ENCODE measurements around the gene SLC38A5.

SLC38A5 gene

DNA sequence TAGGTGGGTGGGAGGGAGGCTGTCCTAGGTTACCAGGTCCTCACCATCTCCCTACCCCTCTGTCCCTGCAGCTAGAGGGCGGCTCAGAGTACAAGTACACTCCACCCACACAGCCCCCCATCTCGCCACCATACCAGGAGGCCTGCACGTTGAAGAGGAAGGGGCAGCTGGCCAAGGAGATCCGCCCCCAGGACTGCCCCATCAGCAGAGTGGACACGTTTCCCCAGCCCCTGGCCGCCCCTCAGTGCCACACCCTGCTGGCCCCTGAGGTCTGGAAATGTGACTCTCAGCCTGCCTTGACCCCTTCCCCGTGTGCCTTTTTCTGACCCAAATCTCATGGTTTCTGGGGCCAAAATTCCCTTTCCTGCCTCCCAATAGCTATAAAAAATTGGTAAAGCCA, 12.5 kb upstream of the SLC38A5 start:
- TF ChIP-seq, protein P1, sequence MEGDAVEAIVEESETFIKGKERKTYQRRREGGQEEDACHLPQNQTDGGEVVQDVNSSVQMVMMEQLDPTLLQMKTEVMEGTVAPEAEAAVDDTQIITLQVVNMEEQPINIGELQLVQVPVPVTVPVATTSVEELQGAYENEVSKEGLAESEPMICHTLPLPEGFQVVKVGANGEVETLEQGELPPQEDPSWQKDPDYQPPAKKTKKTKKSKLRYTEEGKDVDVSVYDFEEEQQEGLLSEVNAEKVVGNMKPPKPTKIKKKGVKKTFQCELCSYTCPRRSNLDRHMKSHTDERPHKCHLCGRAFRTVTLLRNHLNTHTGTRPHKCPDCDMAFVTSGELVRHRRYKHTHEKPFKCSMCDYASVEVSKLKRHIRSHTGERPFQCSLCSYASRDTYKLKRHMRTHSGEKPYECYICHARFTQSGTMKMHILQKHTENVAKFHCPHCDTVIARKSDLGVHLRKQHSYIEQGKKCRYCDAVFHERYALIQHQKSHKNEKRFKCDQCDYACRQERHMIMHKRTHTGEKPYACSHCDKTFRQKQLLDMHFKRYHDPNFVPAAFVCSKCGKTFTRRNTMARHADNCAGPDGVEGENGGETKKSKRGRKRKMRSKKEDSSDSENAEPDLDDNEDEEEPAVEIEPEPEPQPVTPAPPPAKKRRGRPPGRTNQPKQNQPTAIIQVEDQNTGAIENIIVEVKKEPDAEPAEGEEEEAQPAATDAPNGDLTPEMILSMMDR (IDR thresholded peaks at IDR 0.05; ENCODE audit: insufficient read depth, low read length, poor library complexity, severe bottlenecking) = no peak
- no peaks in the 10 kb centered on the region for H3K27me3 ChIP-seq (replicated peaks; ENCODE audit: control insufficient read depth, insufficient read depth, low read length)
- no peak for DNase-seq (ENCODE audit: extremely low read depth, insufficient read length)
- H3K36me3 ChIP-seq (ENCODE audit: control insufficient read depth, insufficient read depth, low read length) = peaks cover 4% of the 10 kb centered on the region
- H3K4me3 ChIP-seq (replicated peaks; ENCODE audit: low read depth, low read length) = no peak overlapping the region

DNA sequence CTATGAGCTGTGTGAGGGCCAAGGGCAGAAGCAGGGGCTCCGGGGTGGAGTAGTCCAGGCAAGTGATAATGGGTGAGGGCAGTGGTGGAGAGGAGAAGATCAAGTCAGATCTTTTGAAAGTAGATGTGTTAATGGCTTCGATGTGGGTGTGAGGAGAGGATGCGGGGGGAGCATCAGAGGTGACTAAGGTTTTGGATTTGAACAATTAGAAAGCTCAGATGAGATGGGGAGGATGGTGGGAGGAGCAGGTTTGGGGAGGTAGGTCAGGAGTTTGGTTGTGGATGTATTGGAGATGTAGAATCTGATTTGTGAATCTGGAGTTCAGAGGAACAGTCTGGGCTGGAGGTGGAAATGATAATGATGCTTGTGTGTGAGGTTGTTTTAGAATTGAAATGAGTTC, 10.5 kb upstream of the SLC38A5 start:
- H3K36me3 ChIP-seq (ENCODE audit: control insufficient read depth, insufficient read depth, low read length) = peaks cover 4% of the 10 kb centered on the region
- no peak for DNase-seq (ENCODE audit: extremely low read depth, insufficient read length)
- TF ChIP-seq, protein P1 (IDR thresholded peaks at IDR 0.05; ENCODE audit: insufficient read depth, low read length, poor library complexity, severe bottlenecking) = no peak
- H3K4me3 ChIP-seq (replicated peaks; ENCODE audit: low read depth, low read length) = no peak overlapping the region
- H3K27me3 ChIP-seq (replicated peaks; ENCODE audit: control insufficient read depth, insufficient read depth, low read length) = no peaks in the 10 kb centered on the region

DNA sequence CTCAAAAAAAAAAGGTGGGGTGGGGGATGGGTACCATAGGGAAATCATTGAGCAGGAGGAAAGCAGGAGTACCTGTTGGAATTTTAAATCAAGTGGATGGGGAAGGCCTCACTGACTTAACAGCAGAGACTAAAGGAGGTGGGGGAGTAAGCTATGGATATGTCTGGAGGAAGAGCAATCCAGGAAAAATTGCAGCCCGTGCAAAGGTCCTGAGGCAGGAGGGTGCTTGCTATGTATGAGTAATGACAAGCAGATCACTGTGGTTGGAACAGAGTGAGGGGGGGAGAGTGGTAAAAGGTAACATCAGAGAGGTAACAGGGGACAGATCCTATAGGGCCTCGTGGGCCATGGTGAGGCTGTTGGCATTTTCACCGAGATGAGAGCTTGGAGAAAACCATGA, 10.1 kb upstream of the SLC38A5 start:
- DNase-seq (ENCODE audit: extremely low read depth, insufficient read length) = no peak
- TF ChIP-seq, protein P1 (IDR thresholded peaks at IDR 0.05; ENCODE audit: insufficient read depth, low read length, poor library complexity, severe bottlenecking) = no peak
- Histone ChIP-seq H3K27me3 (replicated peaks; ENCODE audit: control insufficient read depth, insufficient read depth, low read length) (no peaks in the 10 kb centered on the region), H3K4me3 (replicated peaks; ENCODE audit: low read depth, low read length) (no peak overlapping the region), H3K36me3 (ENCODE audit: control insufficient read depth, insufficient read depth, low read length) (peaks cover 4% of the 10 kb centered on the region)

DNA sequence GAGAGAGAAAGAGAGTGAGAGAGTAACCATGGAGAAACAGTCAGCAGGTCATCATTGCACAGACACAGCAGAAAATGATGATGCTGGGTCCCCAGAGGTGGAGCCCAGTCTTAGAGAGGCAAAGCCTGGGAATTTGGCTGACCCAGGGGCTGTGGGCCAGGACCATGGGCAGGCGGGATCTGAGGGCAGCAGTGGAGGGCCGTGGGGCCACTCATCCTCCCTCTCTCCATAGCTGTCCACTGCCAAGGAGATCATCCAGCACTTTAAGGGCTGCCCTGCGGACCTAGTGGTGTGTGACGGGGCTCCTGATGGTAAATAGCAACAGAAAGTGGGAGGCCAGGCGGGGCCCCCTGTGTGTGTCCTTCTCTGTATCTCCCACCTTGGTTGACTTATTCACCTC, 8.7 kb upstream of the SLC38A5 start:
- TF ChIP-seq, protein P1 (IDR thresholded peaks at IDR 0.05; ENCODE audit: insufficient read depth, low read length, poor library complexity, severe bottlenecking) = no peak

DNA sequence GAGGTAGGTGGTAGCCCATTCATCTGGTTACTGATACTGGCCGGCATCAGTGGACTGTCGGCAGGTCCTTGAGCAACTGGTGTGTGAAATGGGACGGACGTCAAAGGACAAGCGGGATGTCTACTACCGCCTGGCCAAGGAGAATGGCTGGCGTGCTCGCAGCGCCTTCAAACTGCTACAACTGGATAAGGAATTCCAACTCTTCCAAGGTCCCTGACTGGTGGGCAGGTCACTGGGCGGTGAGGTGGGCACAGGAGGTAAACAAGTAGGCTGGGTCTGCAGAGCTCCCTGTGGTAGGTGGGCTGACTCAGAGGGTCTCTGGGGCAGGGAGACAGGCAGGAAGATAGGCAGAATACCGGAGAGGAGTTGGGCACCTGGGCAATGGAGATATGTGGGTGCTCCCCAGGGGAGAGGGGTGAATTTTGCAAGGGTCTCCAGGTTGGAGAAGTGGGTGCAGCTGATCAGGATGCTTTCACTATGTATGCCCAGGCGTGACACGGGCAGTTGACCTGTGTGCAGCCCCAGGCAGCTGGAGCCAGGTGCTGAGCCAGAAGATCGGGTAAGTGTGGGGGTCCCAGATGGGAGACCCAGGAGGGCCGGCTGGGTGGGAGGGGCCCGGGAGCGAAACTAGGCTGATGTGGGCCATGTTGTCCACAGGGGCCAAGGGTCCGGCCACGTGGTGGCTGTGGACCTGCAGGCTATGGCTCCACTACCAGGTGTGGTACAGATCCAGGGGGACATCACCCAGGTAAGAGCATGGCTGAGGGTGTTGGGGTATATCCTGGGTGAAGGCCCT, 8.1 kb upstream of the SLC38A5 start:
- peaks cover 4% of the 10 kb centered on the region for H3K36me3 ChIP-seq (ENCODE audit: control insufficient read depth, insufficient read depth, low read length)
- peak overlapping the region; percentile 85 for H3K4me3 ChIP-seq (replicated peaks; ENCODE audit: low read depth, low read length)
- DNase-seq (ENCODE audit: extremely low read depth, insufficient read length) = no peak
- TF ChIP-seq, protein P1 (IDR thresholded peaks at IDR 0.05; ENCODE audit: insufficient read depth, low read length, poor library complexity, severe bottlenecking) = no peak
- no peaks in the 10 kb centered on the region for H3K27me3 ChIP-seq (replicated peaks; ENCODE audit: control insufficient read depth, insufficient read depth, low read length)

More for the DNA sequence above, 8.7 kb upstream of the SLC38A5 start:
- H3K36me3 ChIP-seq (ENCODE audit: control insufficient read depth, insufficient read depth, low read length) = peaks cover 4% of the 10 kb centered on the region
- H3K27me3 ChIP-seq (replicated peaks; ENCODE audit: control insufficient read depth, insufficient read depth, low read length) = no peaks in the 10 kb centered on the region
- no peak for DNase-seq (ENCODE audit: extremely low read depth, insufficient read length)
- no peak overlapping the region for H3K4me3 ChIP-seq (replicated peaks; ENCODE audit: low read depth, low read length)

Data from GM06990 (cell line).